ENCODE data around the gene CEP290. TPM values are rescaled to one million over a fixed set of nuclear protein-coding genes. Genes with fewer than 3 reads are reported as not detected.
A peak's percentile ranks its signal among the peaks of the same experiment; 100 is the strongest.
"Not testable (repeated sequence)": the region's sequence is repeated elsewhere in the genome, so short reads cannot be mapped to it uniquely, and the experiment has no call there.

CEP290 gene
- total RNA-seq, 1 experiment from 2014 or later, result 23.2 TPM

DNA sequence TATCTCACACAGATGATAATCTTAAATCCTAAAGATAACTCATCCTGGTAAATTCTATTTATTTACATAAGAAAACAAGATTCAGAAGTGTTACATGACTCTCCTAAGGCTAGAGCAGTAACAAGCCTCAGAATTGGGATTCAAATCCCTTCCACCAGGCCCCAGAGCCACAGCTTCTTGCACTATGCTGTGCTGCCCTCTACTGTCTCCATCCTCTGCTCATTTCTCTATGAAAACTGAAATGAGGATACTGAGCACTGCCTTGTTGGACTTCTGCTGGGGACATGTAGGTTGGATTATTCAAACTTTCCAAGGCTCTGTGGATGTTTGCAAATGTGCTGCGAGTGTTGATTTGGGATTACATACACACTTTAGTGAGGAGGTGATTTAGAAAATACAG is 89.2 kb downstream of the CEP290 start:
- peak; percentile 41 for DNase-seq (ENCODE audit: extremely low read depth, low read depth)

GRCh38 chr12:88044035-88044434 is 97.9 kb downstream of the CEP290 start:
- DNase-seq (ENCODE audit: extremely low read depth, low read depth), result no peak

DNA sequence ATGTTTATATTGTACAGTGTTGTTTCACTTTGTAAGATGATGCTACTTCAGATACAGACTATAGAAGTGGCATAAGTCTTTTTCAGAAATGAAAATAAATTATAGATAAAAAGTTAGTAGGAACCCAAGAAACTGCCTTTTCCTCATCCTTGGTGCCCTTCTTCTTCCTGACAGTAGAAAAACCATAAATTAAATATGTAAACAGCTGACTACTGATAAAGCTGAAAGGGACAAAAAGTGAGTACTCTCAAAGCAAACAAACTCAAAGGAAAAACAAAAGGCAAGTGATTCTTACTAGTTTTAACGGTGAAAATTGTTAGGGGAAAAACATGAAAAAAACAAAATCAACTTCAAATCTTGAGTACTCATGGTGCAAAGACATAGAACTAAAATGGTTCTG is 104.1 kb downstream of the CEP290 start:
- no peak for DNase-seq (ENCODE audit: extremely low read depth, low read depth)

GRCh38 chr12:88036353-88036965 is 105.4 kb downstream of the CEP290 start:
- DNase-seq (ENCODE audit: extremely low read depth, low read depth), result peak; percentile 6

DNA sequence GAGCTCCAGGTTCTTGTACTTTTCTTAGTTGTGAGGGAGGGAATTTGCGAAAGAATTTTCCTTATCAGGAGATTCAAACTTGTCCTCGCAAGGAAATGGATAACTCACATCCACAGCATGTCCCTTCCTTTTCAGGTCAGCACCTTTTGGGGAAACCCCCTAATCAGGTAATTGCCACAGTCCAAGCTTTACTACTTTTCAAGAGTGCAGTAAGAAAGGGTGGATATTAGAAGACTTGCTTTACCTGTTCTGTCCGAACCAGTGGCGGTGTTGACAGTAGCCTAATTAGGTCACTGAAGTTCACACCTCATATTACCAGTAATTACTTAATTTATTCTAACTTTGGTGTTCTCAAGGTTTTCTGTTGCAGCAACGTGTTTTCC is 106.0 kb downstream of the CEP290 start:
- peak; percentile 1 for DNase-seq (ENCODE audit: extremely low read depth, low read depth)

DNA sequence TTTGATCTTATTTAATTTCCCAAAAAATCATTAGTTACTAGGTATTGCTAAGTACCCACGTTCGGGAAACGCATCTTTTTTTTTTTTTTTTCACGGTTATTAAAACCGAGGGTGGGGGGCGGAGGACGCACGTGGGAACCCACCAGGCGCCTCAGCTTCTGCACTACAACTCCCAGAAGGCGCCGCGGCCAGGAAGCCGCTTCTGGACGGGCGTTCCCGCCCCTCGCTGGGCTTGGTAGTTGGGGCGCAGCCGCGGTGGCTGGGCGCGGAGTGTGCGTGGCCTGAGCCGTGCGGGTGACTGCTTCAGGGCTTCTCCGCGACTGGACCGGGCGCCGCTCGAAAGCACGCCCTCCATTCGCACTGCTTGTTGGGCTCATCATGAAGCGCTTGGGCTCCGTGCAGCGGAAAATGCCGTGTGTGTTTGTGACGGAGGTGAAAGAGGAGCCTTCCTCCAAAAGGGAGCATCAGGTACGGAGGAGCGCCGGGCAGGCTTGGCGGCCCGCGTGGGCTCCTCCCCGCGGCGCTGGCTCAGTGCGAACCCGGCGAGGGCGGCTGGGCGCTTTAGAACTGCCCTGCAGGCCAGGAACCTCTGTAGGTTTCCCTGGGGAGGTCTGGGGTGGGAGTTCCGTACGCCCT is 106.5 kb downstream of the CEP290 start:
- peak; percentile 85 for DNase-seq (ENCODE audit: extremely low read depth, low read depth)

- DNase-seq (ENCODE audit: extremely low read depth, low read depth), result not testable (repeated sequence)
Observed at GRCh38 chr12:88031161-88031560, 110.7 kb downstream of the CEP290 start.

- no peak for DNase-seq (ENCODE audit: extremely low read depth, low read depth)
Observed at GRCh38 chr12:88029093-88029665, 112.7 kb downstream of the CEP290 start, which contains the start of gene C12orf50. Gene C12orf50 (minus strand): TSS chr12:88029401. CDS start chr12:88026962, 2,439 bp downstream.

- DNase-seq (ENCODE audit: extremely low read depth, low read depth), result no peak
Observed at GRCh38 chr12:88026196-88026595, 115.7 kb downstream of the CEP290 start.

DNA sequence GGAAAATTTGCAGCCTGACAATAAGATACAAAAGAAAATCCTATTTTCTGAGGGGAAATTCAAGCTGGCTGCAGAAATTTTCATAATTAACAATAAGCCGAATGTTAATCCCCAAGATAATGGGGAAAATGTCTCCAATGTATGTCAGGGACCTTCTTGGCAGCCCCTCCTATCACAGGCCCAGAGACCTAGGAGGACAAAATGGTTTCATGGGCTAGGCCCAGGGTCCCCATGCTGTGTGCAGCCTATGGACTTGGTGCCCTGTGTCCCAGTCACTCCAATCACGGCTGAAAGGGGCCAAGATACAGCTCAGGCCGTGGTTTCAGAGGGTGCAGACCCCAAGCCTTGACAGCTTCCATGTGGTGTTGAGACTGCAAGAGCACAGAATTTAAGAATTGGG is 123.9 kb downstream of the CEP290 start:
- DNase-seq (ENCODE audit: extremely low read depth, low read depth), result no peak

- no peak for DNase-seq (ENCODE audit: extremely low read depth, low read depth)
Observed at GRCh38 chr12:88015825-88016224, 126.1 kb downstream of the CEP290 start.

GRCh38 chr12:88011755-88012154 is 130.1 kb downstream of the CEP290 start:
- DNase-seq (ENCODE audit: extremely low read depth, low read depth), result no peak

DNA sequence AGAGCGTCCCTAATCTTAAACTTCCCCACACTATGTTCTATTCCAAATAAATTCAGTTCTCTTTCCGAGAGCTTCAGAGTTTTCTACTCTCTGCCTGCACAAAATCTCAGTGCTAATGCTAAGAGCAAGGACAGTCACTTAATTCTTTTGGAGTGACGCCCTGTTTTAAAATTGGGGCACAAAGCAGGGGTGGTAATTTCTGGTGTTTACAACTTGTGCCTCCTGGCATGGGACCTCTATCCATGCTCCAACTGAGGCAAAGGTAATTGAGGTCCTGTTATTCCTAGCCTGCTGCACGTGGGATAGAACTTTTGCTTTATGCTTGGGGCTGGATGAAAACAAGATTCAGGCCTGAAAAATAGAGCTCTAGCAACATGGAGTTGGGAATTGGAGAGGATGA is 135.5 kb downstream of the CEP290 start:
- no peak for DNase-seq (ENCODE audit: extremely low read depth, low read depth)

DNA sequence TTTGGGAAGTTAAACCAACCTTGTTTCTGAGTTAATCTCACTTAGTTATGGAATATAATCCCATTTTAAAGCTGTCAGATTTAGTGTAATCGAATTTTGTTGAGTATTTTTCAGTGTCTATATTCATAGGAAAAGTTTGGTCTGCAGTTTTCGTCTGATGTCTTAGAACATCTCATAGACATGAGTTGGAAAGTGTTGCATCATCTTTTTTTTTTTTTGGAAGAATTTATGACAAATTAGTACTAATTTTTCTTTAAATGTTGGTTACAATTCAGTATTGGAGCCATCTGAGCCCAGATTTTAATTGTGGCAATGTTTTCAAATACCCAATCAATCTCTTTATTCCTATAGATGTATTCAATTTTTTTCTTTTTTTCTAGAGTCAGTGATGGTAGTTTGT is 140.6 kb downstream of the CEP290 start:
- no peak for DNase-seq (ENCODE audit: extremely low read depth, low read depth)

Small RNA genes lying within 50 kb of the gene (small RNA-seq; reads per million reads assigned to genes)
- 0 reads per million in 2 experiments for gene RNA5SP364

Other genes with a start within 250 kb of the CEP290 start
- not detected in 2 replicates for gene C12orf50, start 112.7 kb downstream of the CEP290 start, total RNA-seq (2014; rRNA removed; shearing (Covaris generic))
- 36.0 and 36.5 TPM in 2 replicates for gene TMTC3, start 219 bp upstream of the CEP290 start, total RNA-seq (2014; rRNA removed; shearing (Covaris generic))